Panc1 (cell line): ENCODE measurements around the gene RAD50. TPM values are rescaled to one million over a fixed set of nuclear protein-coding genes. Genes with fewer than 3 reads are reported as not detected.

Source experiments
- ATAC-seq: fragments of 200-7000 bp; cut with Tn5 transposase; 2 replicates; pipeline ENCODE4 v1.9.1; 2020; ENCODE audit warnings: mild to moderate bottlenecking, moderate library complexity
- BruUV-seq: library from RNA; stranded (reverse); fragments of 400-500 nt; replicated peaks from 2 replicates; lab custom pipeline; 2021; lab: Mats Ljungman, UMichigan
- CTCF ChIA-PET: fragments of 300-600 bp; sonication (Branson Sonifier 250); formaldehyde crosslinking; loops from one replicate; lab custom pipeline; 2022; ENCODE audit warnings: antibody characterized with exemption; lab: Charles Lee
- POLR2A ChIA-PET: fragments of 300-600 bp; sonication (Branson Sonifier 250); formaldehyde crosslinking; loops from one replicate; lab custom pipeline; 2022; ENCODE audit warnings: antibody characterized with exemption; lab: Charles Lee
- DNase-seq: peaks from one replicate; pipeline ENCODE4 v3.0.0-alpha.2; 2010; ENCODE audit warnings: low read depth, low spot score
- H3K27ac ChIP-seq: 2 replicates; pipeline ENCODE4 v1.5.1; 2011; ENCODE audit warnings: mild to moderate bottlenecking, low read length, inconsistent platforms
- H3K27me3 ChIP-seq: fragments of 200-500 bp; sonication (Bioruptor generic); 2 replicates; pipeline ENCODE4 v1.6.0; 2014; ENCODE audit warnings: low read length, inconsistent platforms; ENCODE audit not compliant: control insufficient read depth, insufficient read depth
- H3K36me3 ChIP-seq: fragments of 200-500 bp; sonication (Bioruptor generic); 2 replicates; pipeline ENCODE4 v1.5.1; 2014; ENCODE audit warnings: inconsistent platforms, mild to moderate bottlenecking, low read length, moderate library complexity; ENCODE audit not compliant: control insufficient read depth, insufficient read depth
- H3K4me1 ChIP-seq: 2 replicates; pipeline ENCODE4 v1.5.1; 2011; ENCODE audit warnings: inconsistent platforms, mild to moderate bottlenecking, low read length, moderate library complexity; ENCODE audit not compliant: control insufficient read depth, insufficient read depth
- H3K4me3 ChIP-seq, 2 experiments: 2 replicates each; pipeline ENCODE4 v1.5.1; 2011 to 2012; ENCODE audit warnings: low read depth in 2 of 2, low read length in 2 of 2, mild to moderate bottlenecking in 2 of 2, inconsistent platforms in 1 of 2, moderate library complexity in 1 of 2
- H3K9me3 ChIP-seq: fragments of 200-500 bp; sonication (Bioruptor generic); 2 replicates; pipeline ENCODE4 v1.5.1; 2014; ENCODE audit warnings: low read depth, mild to moderate bottlenecking, inconsistent platforms, low read length, moderate library complexity; ENCODE audit not compliant: control insufficient read depth, insufficient read depth
- CTCF ChIP-seq: fragments of 450-650 bp; IDR thresholded peaks from 2 replicates; pipeline ENCODE4 v1.5.1; 2017; ENCODE audit warnings: mild to moderate bottlenecking
- POLR2AphosphoS5 ChIP-seq: IDR thresholded peaks from 2 replicates; pipeline ENCODE4 v1.6.1; 2012; ENCODE audit warnings: mild to moderate bottlenecking, low read depth, low read length, moderate library complexity
- SIN3A ChIP-seq: IDR thresholded peaks from 2 replicates; pipeline ENCODE4 v1.6.1; 2012; ENCODE audit warnings: low read depth, mild to moderate bottlenecking, low read length, moderate library complexity, borderline replicate concordance; ENCODE audit not compliant: insufficient read depth
- TCF7L2 ChIP-seq: IDR thresholded peaks from 2 replicates; pipeline ENCODE4 v1.6.1; 2011; ENCODE audit warnings: mild to moderate bottlenecking, low read depth, low read length, inconsistent platforms
- in situ Hi-C: cut with HindIII; loops from 2 replicates; pipeline ENCODE4 v1.10.0; 2016; ENCODE audit warnings: low sequenced_read_pairs, low pct_unique_long_range_greater_than_20kb
- intact Hi-C: fragments of 100-400 bp; cut with micrococcal nuclease; formaldehyde crosslinking; loops from one replicate; pipeline ENCODE4 v1.10.0; 2022; ENCODE audit not compliant: unreplicated experiment
- total RNA-seq: library from RNA; stranded (reverse); gene quantifications from one replicate; pipeline ENCODE4 v1.2.1, GENCODE V29; 2021; ENCODE audit not compliant: unreplicated experiment
- TF ChIP-seq, protein P1 (sequence below), 2 experiments: IDR thresholded peaks; 2 replicates each; pipeline ENCODE4 v1.6.1; 2011 to 2012; ENCODE audit warnings: low read depth in 2 of 2, control low read depth in 1 of 2, low read length in 1 of 2, mild to moderate bottlenecking in 1 of 2, moderate library complexity in 1 of 2; ENCODE audit not compliant: insufficient read depth in 1 of 2

The RAD50 gene
- total RNA-seq, 1 experiment from 2014 or later, result 77.6 TPM

- H3K27me3 ChIP-seq, result no peaks in the 10 kb centered on the region
These were observed 124.7 kb downstream of the RAD50 start for GRCh38 chr5:132681476-132681831.

DNA sequence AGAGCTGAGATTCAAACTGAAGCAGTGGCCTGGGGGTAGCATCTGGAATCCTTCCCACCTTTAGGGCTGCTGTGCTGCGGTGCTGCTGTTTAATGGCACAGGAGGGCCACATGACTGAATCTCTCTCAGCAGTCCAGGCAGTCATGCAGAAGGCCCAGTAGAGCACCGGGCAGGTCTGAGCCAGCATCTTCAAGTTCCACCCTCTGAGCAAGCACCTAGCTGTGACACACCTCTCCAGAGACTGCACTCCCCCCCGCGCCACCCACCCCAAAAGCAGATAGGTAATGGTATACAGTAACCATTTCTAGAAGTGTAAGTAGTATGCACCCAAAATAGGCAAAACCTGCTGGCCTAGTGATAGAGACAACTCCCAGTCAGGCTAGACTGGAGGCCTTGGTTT lies 125.2 kb downstream of the RAD50 start:
- intact Hi-C loops (no loop called here), in situ Hi-C loops (no loop called here)
- Histone ChIP-seq H3K27ac (no peak overlapping the region), H3K36me3 (no peaks in the 10 kb centered on the region), H3K27me3 (no peaks in the 10 kb centered on the region), H3K9me3 (no peaks in the 10 kb centered on the region), H3K4me1 (peaks cover 7% of the 10 kb centered on the region; the same call in 1 of the 2 replicates), H3K4me3 (no peak overlapping the region)
- no peak for TF ChIP-seq CTCF
- TF ChIP-seq TCF7L2, result no peak
- TF ChIP-seq, protein P1, sequence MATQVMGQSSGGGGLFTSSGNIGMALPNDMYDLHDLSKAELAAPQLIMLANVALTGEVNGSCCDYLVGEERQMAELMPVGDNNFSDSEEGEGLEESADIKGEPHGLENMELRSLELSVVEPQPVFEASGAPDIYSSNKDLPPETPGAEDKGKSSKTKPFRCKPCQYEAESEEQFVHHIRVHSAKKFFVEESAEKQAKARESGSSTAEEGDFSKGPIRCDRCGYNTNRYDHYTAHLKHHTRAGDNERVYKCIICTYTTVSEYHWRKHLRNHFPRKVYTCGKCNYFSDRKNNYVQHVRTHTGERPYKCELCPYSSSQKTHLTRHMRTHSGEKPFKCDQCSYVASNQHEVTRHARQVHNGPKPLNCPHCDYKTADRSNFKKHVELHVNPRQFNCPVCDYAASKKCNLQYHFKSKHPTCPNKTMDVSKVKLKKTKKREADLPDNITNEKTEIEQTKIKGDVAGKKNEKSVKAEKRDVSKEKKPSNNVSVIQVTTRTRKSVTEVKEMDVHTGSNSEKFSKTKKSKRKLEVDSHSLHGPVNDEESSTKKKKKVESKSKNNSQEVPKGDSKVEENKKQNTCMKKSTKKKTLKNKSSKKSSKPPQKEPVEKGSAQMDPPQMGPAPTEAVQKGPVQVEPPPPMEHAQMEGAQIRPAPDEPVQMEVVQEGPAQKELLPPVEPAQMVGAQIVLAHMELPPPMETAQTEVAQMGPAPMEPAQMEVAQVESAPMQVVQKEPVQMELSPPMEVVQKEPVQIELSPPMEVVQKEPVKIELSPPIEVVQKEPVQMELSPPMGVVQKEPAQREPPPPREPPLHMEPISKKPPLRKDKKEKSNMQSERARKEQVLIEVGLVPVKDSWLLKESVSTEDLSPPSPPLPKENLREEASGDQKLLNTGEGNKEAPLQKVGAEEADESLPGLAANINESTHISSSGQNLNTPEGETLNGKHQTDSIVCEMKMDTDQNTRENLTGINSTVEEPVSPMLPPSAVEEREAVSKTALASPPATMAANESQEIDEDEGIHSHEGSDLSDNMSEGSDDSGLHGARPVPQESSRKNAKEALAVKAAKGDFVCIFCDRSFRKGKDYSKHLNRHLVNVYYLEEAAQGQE (IDR thresholded peaks at IDR 0.05; ENCODE audit: insufficient read depth in 1 of 2, low read depth in 2 of 2, low read length in 1 of 2), result no peak
- no peak for TF ChIP-seq SIN3A
- no peak for TF ChIP-seq POLR2AphosphoS5
- no peak for DNase-seq
- BruUV-seq, result no TSS peak
- CTCF ChIA-PET, result no interaction called here
- POLR2A ChIA-PET, result no interaction called here
- ATAC-seq, result no peak

More at GRCh38 chr5:132681476-132681831, 124.7 kb downstream of the RAD50 start:
- TF ChIP-seq, protein P1 (IDR thresholded peaks at IDR 0.05; ENCODE audit: insufficient read depth in 1 of 2, low read depth in 2 of 2, low read length in 1 of 2), result no peak
- TF ChIP-seq SIN3A, result no peak
- no peak for TF ChIP-seq CTCF
- no peak for TF ChIP-seq POLR2AphosphoS5
- TF ChIP-seq TCF7L2, result no peak
- Histone ChIP-seq H3K9me3 (no peaks in the 10 kb centered on the region), H3K27ac (no peak overlapping the region), H3K4me3 (no peak overlapping the region), H3K36me3 (no peaks in the 10 kb centered on the region), H3K4me1 (peaks cover 10% of the 10 kb centered on the region; the same call in 1 of the 2 replicates)
- in situ Hi-C loops, result no loop called here
- no TSS peak for BruUV-seq
- intact Hi-C loops, result no loop called here
- no peak for ATAC-seq
- DNase-seq, result no peak
- ChIA-PET POLR2A (no interaction called here), CTCF (no interaction called here)
